ENCODE results near the gene NR2E3.

- TF ChIP-seq BHLHE40 (IDR thresholded peaks at IDR 0.05; ENCODE audit: borderline replicate concordance) (no peak), HDGF (IDR thresholded peaks at IDR 0.05; ENCODE audit: borderline replicate concordance) (no peak), ARNT (IDR thresholded peaks at IDR 0.05) (no peak), TARDBP (IDR thresholded peaks at IDR 0.05) (no peak), SP1 (IDR thresholded peaks at IDR 0.05) (no peak)
These were observed 31.1 kb upstream of the NR2E3 start for GRCh38 chr15:71779073-71779797.
